ENCODE measurements around the gene SRPX. TPM values are rescaled to one million over a fixed set of nuclear protein-coding genes. Genes with fewer than 3 reads are reported as not detected.

The SRPX gene
- total and polyA plus RNA-seq, 2 of the 4 experiments (the other 2 are of a cell fraction) = 35.5 to 81.5 TPM

GRCh38 chrX:38129366-38129765, 91.3 kb downstream of the SRPX start:
- POLR2A ChIA-PET (ENCODE audit: unreplicated experiment) = no interaction called here
- CTCF ChIA-PET = no interaction called here

More at GRCh38 chrX:38129366-38129765, 91.3 kb downstream of the SRPX start:
- H4K5ac ChIP-seq (ENCODE audit: low read depth, low read length) = no peak overlapping the region
- H3K23ac ChIP-seq (ENCODE audit: low read depth, low read length) = no peak overlapping the region
- no peak for ATAC-seq (ENCODE audit: low read depth)
- intact Hi-C loops (cut with micrococcal nuclease) = no loop called here
- no peaks in the 10 kb centered on the region for H4K20me1 ChIP-seq (ENCODE audit: insufficient read depth, low read length)
- H2BK5ac ChIP-seq (ENCODE audit: low read depth, low read length, poor library complexity, severe bottlenecking) = no peak overlapping the region
- no peak overlapping the region for H3K14ac ChIP-seq (replicated peaks; ENCODE audit: low read depth, low read length)
- no peaks in the 10 kb centered on the region for H3K4me1 ChIP-seq (ENCODE audit: control insufficient read depth, insufficient read depth, low read length)
- no peak overlapping the region for H3K4me3 ChIP-seq (ENCODE audit: insufficient read depth, low read depth, low read length)
- H2AK5ac ChIP-seq (ENCODE audit: low read depth, low read length) = no peak overlapping the region
- no peak overlapping the region for H2AK9ac ChIP-seq (replicated peaks; ENCODE audit: low read depth, low read length, poor library complexity)
- H3K18ac ChIP-seq (ENCODE audit: low read depth, low read length) = no peak overlapping the region
- H3K4me2 ChIP-seq (ENCODE audit: low read depth, low read length) = no peak overlapping the region
- in situ Hi-C loops (cut with MboI; ENCODE audit: low sequenced_read_pairs) = loop anchor here (25.0 kb wide), 1 partner anchor 92 kb away; no protein-coding TSS in a partner anchor
- H3K27me3 ChIP-seq (ENCODE audit: control insufficient read depth, insufficient read depth, low read length) = peaks cover 1% of the 10 kb centered on the region; the same call in 1 of the 2 replicates
- no peaks in the 10 kb centered on the region for H3K79me1 ChIP-seq (ENCODE audit: low read depth in 1 of 2, low read length in 2 of 2)
- no peak overlapping the region for H4K8ac ChIP-seq (ENCODE audit: low read depth in 2 of 2, low read length in 2 of 2)
- TF ChIP-seq MAFK (IDR thresholded peaks at IDR 0.05; ENCODE audit: low read depth, low read length) (no peak), FOS (IDR thresholded peaks at IDR 0.05; ENCODE audit: low read depth, low read length) (no peak), ELK1 (IDR thresholded peaks at IDR 0.05; ENCODE audit: borderline replicate concordance, low read depth, low read length) (no peak), MAZ (IDR thresholded peaks at IDR 0.05; ENCODE audit: borderline replicate concordance, low read depth, low read length) (no peak), CEBPB (IDR thresholded peaks at IDR 0.05; ENCODE audit: low read depth, low read length) (no peak)
- no peak overlapping the region for H3K9ac ChIP-seq (ENCODE audit: low read depth, low read length)
- H2BK120ac ChIP-seq (ENCODE audit: low read depth, low read length) = no peak overlapping the region
- H3K9me3 ChIP-seq (ENCODE audit: control insufficient read depth, insufficient read depth, low read length) = no peaks in the 10 kb centered on the region
- H3K27ac ChIP-seq (ENCODE audit: insufficient read depth, low read length) = no peak overlapping the region
- no peak overlapping the region for H3K4ac ChIP-seq (ENCODE audit: low read depth, low read length)
- dilution Hi-C loops (cut with HindIII; ENCODE audit: low sequenced_read_pairs, unreplicated experiment) = no loop called here
- H4K91ac ChIP-seq (ENCODE audit: insufficient read depth, low read depth, low read length) = no peak overlapping the region
- no peak overlapping the region for H2BK15ac ChIP-seq (ENCODE audit: low read depth, low read length)
- H2BK20ac ChIP-seq (ENCODE audit: low read depth, low read length) = no peak overlapping the region
- H3K36me3 ChIP-seq (ENCODE audit: control insufficient read depth, insufficient read depth, low read length) = no peaks in the 10 kb centered on the region
- H3K9me1 ChIP-seq (ENCODE audit: insufficient read depth, low read length) = no peaks in the 10 kb centered on the region
- no peak overlapping the region for H2AFZ ChIP-seq (replicated peaks; ENCODE audit: low read length, poor library complexity)
- H3K56ac ChIP-seq (ENCODE audit: extremely low read depth, insufficient read depth, low read length) = no peak overlapping the region
- no peak for DNase-seq
- no TSS peak for BruUV-seq (replicated peaks)

All from IMR-90 (cell line).